ENCODE data around the gene CAMKMT. TPM values are rescaled to one million over a fixed set of nuclear protein-coding genes. Genes with fewer than 3 reads are reported as not detected.

Gene CAMKMT
- total RNA-seq, 1 experiment from 2014 or later, result 17.4 TPM

DNA sequence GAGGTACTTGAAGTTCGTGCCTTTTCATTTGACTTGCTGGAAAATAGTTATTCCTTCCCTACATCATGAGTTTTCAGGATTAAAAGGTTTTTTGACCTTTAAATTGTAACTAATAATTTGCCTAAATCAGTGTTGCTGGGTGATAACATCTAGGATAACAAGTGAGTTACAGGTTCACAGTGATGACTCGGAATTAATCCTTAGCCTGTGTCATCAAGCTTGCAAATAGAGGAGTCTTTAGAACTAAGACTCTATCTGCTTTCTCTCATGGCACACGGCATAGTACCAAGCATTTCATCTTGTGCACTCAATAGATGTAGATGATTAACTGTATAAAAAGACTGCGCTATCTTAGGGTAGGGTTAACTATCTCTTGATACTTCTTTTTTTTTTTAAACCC, 79.5 kb downstream of the CAMKMT start:
- Histone ChIP-seq H3T11ph (ENCODE audit: low read length) (no peak overlapping the region), H2BK15ac (ENCODE audit: low read depth, low read length) (no peak overlapping the region), H3K79me1 (ENCODE audit: insufficient read depth, low read depth, low read length, poor library complexity, severe bottlenecking) (no peaks in the 10 kb centered on the region), H3K23me2 (ENCODE audit: insufficient read length, low read depth, low read length, poor library complexity, severe bottlenecking) (no peaks in the 10 kb centered on the region), H2BK5ac (ENCODE audit: insufficient read length, low read length) (no peak overlapping the region), H4K20me1 (ENCODE audit: control insufficient read depth, insufficient read depth, insufficient read length) (no peaks in the 10 kb centered on the region), H3K14ac (ENCODE audit: insufficient read depth, low read length) (no peak overlapping the region), H3K9ac (ENCODE audit: extremely low read depth, insufficient read length, low read length) (no peak overlapping the region), H2BK120ac (ENCODE audit: low read depth, low read length, poor library complexity, severe bottlenecking) (no peak overlapping the region), H3K4ac (ENCODE audit: low read depth, low read length) (no peak overlapping the region), H3K4me2 (ENCODE audit: insufficient read depth, insufficient read length, low read length) (no peak overlapping the region), H3K27ac (ENCODE audit: insufficient read length, low read depth, low read length) (no peak overlapping the region), H3K9me3 (ENCODE audit: control insufficient read depth, low read depth, low read length) (no peaks in the 10 kb centered on the region), H4K91ac (ENCODE audit: insufficient read length, low read depth, low read length) (no peak overlapping the region), H2BK20ac (ENCODE audit: low read depth, low read length, poor library complexity, severe bottlenecking) (no peak overlapping the region), H3K56ac (ENCODE audit: insufficient read length, low read depth, low read length) (no peak overlapping the region), H3K27me3 (ENCODE audit: insufficient read depth, low read length) (no peaks in the 10 kb centered on the region), H4K5ac (ENCODE audit: insufficient read length, low read depth, low read length) (no peak overlapping the region), H3K79me2 (ENCODE audit: insufficient read depth, low read length) (no peaks in the 10 kb centered on the region), H3K18ac (ENCODE audit: insufficient read length, low read depth, low read length) (no peak overlapping the region), H2BK12ac (ENCODE audit: insufficient read length, low read depth, low read length) (no peak overlapping the region), H2AK5ac (ENCODE audit: insufficient read length, low read length) (no peak overlapping the region), H3K23ac (ENCODE audit: insufficient read length, low read depth, low read length) (no peak overlapping the region), H2AFZ (ENCODE audit: low read length) (no peak overlapping the region), H4K8ac (replicated peaks; ENCODE audit: insufficient read length, low read depth, low read length) (no peak overlapping the region), H3K4me1 (ENCODE audit: insufficient read depth, low read length) (peaks cover 7% of the 10 kb centered on the region; the same call in 1 of the 2 replicates)
- H3K27me3 Mint-ChIP-seq (ENCODE audit: low read depth), result no peaks in the 10 kb centered on the region
- TF ChIP-seq, protein P1, sequence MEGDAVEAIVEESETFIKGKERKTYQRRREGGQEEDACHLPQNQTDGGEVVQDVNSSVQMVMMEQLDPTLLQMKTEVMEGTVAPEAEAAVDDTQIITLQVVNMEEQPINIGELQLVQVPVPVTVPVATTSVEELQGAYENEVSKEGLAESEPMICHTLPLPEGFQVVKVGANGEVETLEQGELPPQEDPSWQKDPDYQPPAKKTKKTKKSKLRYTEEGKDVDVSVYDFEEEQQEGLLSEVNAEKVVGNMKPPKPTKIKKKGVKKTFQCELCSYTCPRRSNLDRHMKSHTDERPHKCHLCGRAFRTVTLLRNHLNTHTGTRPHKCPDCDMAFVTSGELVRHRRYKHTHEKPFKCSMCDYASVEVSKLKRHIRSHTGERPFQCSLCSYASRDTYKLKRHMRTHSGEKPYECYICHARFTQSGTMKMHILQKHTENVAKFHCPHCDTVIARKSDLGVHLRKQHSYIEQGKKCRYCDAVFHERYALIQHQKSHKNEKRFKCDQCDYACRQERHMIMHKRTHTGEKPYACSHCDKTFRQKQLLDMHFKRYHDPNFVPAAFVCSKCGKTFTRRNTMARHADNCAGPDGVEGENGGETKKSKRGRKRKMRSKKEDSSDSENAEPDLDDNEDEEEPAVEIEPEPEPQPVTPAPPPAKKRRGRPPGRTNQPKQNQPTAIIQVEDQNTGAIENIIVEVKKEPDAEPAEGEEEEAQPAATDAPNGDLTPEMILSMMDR (conservative IDR thresholded peaks at IDR 0.05), result no peak
- no CpG with 5 or more reads among the region's 4 CpGs for WGBS (ENCODE audit: extremely low coverage, insufficient read length, low lambda C conversion rate)
- peaks cover 29 to 32% (median 31%) of the 10 kb centered on the region in 3 experiments; a peak in 6 of 7 replicates for H3K36me3 Mint-ChIP-seq (ENCODE audit: insufficient read depth in 1 of 3, low read depth in 3 of 3)
- H3K9me3 Mint-ChIP-seq, result peaks cover 3 to 11% of the 10 kb centered on the region in 2 experiments; a peak in 4 of 5 replicates
- peaks cover 43 to 46% of the 10 kb centered on the region in 2 experiments for H3K4me1 Mint-ChIP-seq
- no peak overlapping the region for H3K4me3 Mint-ChIP-seq
- no peak for DNase-seq
- peak overlapping the region in 1 of 3 experiments; percentile 6; a peak in 1 of 7 replicates for H3K27ac Mint-ChIP-seq

Measured in H9 (cell line).